ENCODE results near the gene CNTN2. TPM values are rescaled to one million over a fixed set of nuclear protein-coding genes. Genes with fewer than 3 reads are reported as not detected.

CNTN2 gene
- total RNA-seq, 1 experiment from 2014 or later = not detected

GRCh38 chr1:205056188-205056611, 13.2 kb downstream of the CNTN2 start:
- H3K27me3 ChIP-seq (ENCODE audit: control insufficient read depth, insufficient read depth, low read length) = no peaks in the 10 kb centered on the region
- POLR2A ChIA-PET = no interaction called here
- H3K4me1 ChIP-seq (ENCODE audit: control insufficient read depth, insufficient read depth, low read length) = no peaks in the 10 kb centered on the region
- TF ChIP-seq CTCF (IDR thresholded peaks at IDR 0.05) = no peak
- TF ChIP-seq REST (IDR thresholded peaks at IDR 0.05; ENCODE audit: insufficient read depth in 1 of 2, low read depth in 2 of 2, low read length in 1 of 2) = no peak
- TF ChIP-seq TCF7L2 (IDR thresholded peaks at IDR 0.05; ENCODE audit: low read depth, low read length) = no peak
- no peak for TF ChIP-seq POLR2AphosphoS5 (IDR thresholded peaks at IDR 0.05; ENCODE audit: low read depth, low read length)
- no peak for ATAC-seq
- H3K9me3 ChIP-seq (ENCODE audit: control insufficient read depth, insufficient read depth, low read depth, low read length) = no peaks in the 10 kb centered on the region
- intact Hi-C loops (cut with micrococcal nuclease; ENCODE audit: unreplicated experiment) = no loop called here
- DNase-seq (ENCODE audit: low read depth, low spot score) = no peak
- CTCF ChIA-PET = no interaction called here
- no TSS peak for BruUV-seq (replicated peaks)
- in situ Hi-C loops (cut with HindIII; ENCODE audit: low pct_unique_long_range_greater_than_20kb, low sequenced_read_pairs) = no loop called here
- H3K27ac ChIP-seq (ENCODE audit: low read length) = no peak overlapping the region
- H3K4me3 ChIP-seq (ENCODE audit: low read depth in 2 of 2, low read length in 2 of 2) = no peak overlapping the region
- H3K36me3 ChIP-seq (ENCODE audit: control insufficient read depth, insufficient read depth, low read length) = no peaks in the 10 kb centered on the region

GRCh38 chr1:205056956-205057568, 14.1 kb downstream of the CNTN2 start:
- in situ Hi-C loops (cut with HindIII; ENCODE audit: low pct_unique_long_range_greater_than_20kb, low sequenced_read_pairs) (no loop called here), intact Hi-C loops (cut with micrococcal nuclease; ENCODE audit: unreplicated experiment) (no loop called here)
- Histone ChIP-seq H3K4me3 (ENCODE audit: low read depth in 2 of 2, low read length in 2 of 2) (no peak overlapping the region), H3K36me3 (ENCODE audit: control insufficient read depth, insufficient read depth, low read length) (no peaks in the 10 kb centered on the region), H3K27ac (ENCODE audit: low read length) (no peak overlapping the region), H3K4me1 (ENCODE audit: control insufficient read depth, insufficient read depth, low read length) (no peaks in the 10 kb centered on the region), H3K9me3 (ENCODE audit: control insufficient read depth, insufficient read depth, low read depth, low read length) (no peaks in the 10 kb centered on the region), H3K27me3 (ENCODE audit: control insufficient read depth, insufficient read depth, low read length) (no peaks in the 10 kb centered on the region)
- ChIA-PET CTCF (no interaction called here), POLR2A (no interaction called here)
- BruUV-seq (replicated peaks) = no TSS peak
- ATAC-seq = no peak
- TF ChIP-seq SIN3A (IDR thresholded peaks at IDR 0.05; ENCODE audit: borderline replicate concordance, insufficient read depth, low read depth, low read length) (no peak), CTCF (IDR thresholded peaks at IDR 0.05) (no peak), POLR2AphosphoS5 (IDR thresholded peaks at IDR 0.05; ENCODE audit: low read depth, low read length) (no peak), REST (IDR thresholded peaks at IDR 0.05; ENCODE audit: insufficient read depth in 1 of 2, low read depth in 2 of 2, low read length in 1 of 2) (no peak), TCF7L2 (IDR thresholded peaks at IDR 0.05; ENCODE audit: low read depth, low read length) (no peak)
- DNase-seq (ENCODE audit: low read depth, low spot score) = no peak

Measured in Panc1 (cell line).